C4-2B (cell line): ENCODE data around the gene GAPDH.
"Not testable (repeated sequence)": the region's sequence is repeated elsewhere in the genome, so short reads cannot be mapped to it uniquely, and the experiment has no call there.

ENCODE experiments used
- H3K27ac ChIP-seq: fragments of 450-650 bp; 2 replicates; pipeline ENCODE4 v1.5.1; 2017
- ZFX ChIP-seq: fragments of 450-650 bp; IDR thresholded peaks from 2 replicates; pipeline ENCODE4 v1.6.1; 2017
- TF ChIP-seq, protein P1 (sequence below): fragments of 450-650 bp; conservative IDR thresholded peaks from 2 replicates; pipeline ENCODE4 v1.5.1; 2017; ENCODE audit warnings: mild to moderate bottlenecking

Gene GAPDH

DNA sequence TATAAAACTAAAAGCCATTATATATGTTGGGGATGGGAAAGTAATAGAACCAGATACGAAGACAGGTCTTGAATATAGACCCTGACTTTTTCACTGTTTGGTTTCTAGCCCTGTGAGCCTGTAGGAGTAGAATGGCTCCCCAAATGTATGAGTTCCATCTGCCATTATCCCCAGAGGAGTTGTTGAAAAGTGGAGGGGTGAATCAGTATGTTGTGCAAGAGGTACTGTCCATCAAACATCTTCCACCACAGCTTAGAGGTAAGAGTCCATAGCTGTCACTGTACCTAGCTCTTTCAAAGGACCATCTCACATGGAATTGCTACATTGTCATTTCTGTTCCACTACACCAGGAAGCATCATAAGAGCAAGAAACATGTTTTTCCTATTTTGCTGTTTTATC, 39.3 kb upstream of the GAPDH start:
- H3K27ac ChIP-seq = no peak overlapping the region
- TF ChIP-seq, protein P1, sequence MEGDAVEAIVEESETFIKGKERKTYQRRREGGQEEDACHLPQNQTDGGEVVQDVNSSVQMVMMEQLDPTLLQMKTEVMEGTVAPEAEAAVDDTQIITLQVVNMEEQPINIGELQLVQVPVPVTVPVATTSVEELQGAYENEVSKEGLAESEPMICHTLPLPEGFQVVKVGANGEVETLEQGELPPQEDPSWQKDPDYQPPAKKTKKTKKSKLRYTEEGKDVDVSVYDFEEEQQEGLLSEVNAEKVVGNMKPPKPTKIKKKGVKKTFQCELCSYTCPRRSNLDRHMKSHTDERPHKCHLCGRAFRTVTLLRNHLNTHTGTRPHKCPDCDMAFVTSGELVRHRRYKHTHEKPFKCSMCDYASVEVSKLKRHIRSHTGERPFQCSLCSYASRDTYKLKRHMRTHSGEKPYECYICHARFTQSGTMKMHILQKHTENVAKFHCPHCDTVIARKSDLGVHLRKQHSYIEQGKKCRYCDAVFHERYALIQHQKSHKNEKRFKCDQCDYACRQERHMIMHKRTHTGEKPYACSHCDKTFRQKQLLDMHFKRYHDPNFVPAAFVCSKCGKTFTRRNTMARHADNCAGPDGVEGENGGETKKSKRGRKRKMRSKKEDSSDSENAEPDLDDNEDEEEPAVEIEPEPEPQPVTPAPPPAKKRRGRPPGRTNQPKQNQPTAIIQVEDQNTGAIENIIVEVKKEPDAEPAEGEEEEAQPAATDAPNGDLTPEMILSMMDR = no peak
- TF ChIP-seq ZFX = no peak

GRCh38 chr12:6497291-6497690, 37.0 kb upstream of the GAPDH start:
- H3K27ac ChIP-seq = not testable (repeated sequence)

GRCh38 chr12:6500466-6500865, 33.9 kb upstream of the GAPDH start:
- no peak for TF ChIP-seq ZFX
- TF ChIP-seq, protein P1 = no peak
- H3K27ac ChIP-seq = no peak overlapping the region

DNA sequence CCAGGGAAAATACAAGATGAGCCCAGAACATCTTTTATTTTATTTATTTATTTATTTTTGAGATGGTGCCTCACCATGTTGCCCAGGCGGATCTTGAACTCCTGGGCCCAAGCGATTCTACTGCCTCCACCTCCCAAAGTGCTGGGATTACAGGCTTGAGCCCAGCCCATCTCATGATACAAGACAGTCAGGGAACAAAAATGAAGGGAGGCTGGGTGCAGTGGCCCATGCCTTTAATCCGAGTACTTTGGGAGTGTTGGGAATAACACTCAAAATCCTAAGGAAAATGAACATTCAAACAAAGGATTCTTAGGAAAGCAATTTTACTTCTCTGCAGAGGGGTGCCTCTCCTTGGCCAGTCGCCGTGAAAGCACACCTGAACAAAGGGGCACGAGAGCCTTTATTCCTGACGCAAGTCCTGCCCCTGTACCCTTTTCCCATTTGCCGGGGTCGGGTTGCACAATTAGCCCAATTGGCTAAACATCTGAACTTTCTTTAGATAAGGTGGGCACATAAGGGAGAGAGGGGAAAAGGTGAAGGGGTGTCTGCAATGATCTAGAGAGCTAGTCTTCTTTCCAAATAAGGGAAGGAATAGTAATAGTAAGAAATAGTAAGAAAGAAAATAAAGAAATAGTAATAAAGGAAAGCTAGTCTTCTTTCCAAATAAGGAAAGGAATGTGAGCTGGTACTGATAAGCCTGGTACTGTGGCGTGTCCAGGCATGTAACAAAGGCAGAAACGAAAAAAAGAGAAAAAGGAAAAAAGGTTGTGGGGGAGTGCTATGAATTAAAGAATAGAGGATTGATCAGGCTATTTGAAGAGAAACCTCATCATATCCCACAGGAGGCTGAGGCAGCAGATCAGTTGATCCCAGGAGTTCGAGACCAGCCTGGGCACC, 27.0 kb upstream of the GAPDH start:
- TF ChIP-seq ZFX = no peak
- TF ChIP-seq, protein P1 = no peak
- H3K27ac ChIP-seq = no peak overlapping the region

GRCh38 chr12:6508087-6508486, 26.2 kb upstream of the GAPDH start:
- TF ChIP-seq ZFX = no peak
- TF ChIP-seq, protein P1 = no peak
- no peak overlapping the region for H3K27ac ChIP-seq

DNA sequence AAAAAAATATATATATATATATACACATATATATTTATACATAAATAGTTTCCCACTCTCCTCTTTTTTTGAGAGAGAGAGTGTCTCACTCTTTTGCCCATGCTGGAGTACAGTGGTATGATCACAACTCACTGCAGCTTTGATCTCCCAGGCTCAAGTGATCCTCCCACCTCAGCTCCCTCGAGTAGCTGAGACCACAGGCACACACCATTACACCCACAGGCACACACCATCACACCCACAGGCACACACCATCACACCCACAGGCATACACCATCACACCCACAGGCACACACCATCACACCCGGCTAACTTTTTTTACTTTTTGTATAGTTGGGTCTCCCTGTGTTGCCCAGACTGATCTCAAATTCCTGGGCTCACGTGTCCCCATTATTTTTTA, 14.1 kb upstream of the GAPDH start:
- H3K27ac ChIP-seq = no peak overlapping the region
- TF ChIP-seq, protein P1 = no peak
- no peak for TF ChIP-seq ZFX

- no peak overlapping the region for H3K27ac ChIP-seq
- no peak for TF ChIP-seq ZFX
- TF ChIP-seq, protein P1 = no peak
These were observed 12.1 kb upstream of the GAPDH start for GRCh38 chr12:6522193-6522592.

GRCh38 chr12:6523708-6524107, 10.6 kb upstream of the GAPDH start:
- no peak overlapping the region for H3K27ac ChIP-seq
- TF ChIP-seq ZFX = no peak
- TF ChIP-seq, protein P1 = no peak
